ENCODE results near the gene CALN1.

Gene CALN1

GRCh38 chr7:72101444-72101843, 310.7 kb downstream of the CALN1 start:
- H3K9me3 ChIP-seq (ENCODE audit: control insufficient read depth, insufficient read depth, low read length), result no peaks in the 10 kb centered on the region
- no peaks in the 10 kb centered on the region for H3K27me3 ChIP-seq (ENCODE audit: control insufficient read depth, insufficient read depth, low read length)
- no peaks in the 10 kb centered on the region for H3K36me3 ChIP-seq (ENCODE audit: control insufficient read depth, insufficient read depth, low read length)
- H3K9ac ChIP-seq (ENCODE audit: low read depth, low read length), result no peak overlapping the region
- no peaks in the 10 kb centered on the region for H3K4me1 ChIP-seq (ENCODE audit: control insufficient read depth, insufficient read depth, low read length)
- no peak overlapping the region for H3K27ac ChIP-seq (ENCODE audit: low read depth, low read length)
- no peak overlapping the region for H3K4me3 ChIP-seq (ENCODE audit: low read depth, low read length)

DNA sequence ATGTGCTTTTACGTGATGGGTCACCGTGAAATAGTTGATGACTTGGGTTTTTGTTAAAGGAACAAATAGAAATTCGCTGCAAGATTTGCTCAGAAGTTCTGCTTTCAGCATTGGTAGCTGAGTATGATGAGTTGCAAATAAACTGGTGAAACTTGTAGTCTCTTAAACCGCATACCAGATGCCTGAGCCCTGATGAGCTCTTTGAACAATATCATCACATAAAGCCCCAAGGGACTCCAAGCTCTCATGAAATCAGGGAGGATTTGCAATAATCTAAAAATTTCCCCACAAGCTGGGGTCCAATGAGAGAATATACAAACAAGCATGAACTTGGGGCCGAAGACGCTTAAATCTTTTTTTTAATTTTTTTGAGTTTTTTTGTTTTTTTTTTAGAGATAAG, 312.4 kb downstream of the CALN1 start:
- H3K27ac ChIP-seq (ENCODE audit: low read depth, low read length), result no peak overlapping the region
- H3K36me3 ChIP-seq (ENCODE audit: control insufficient read depth, insufficient read depth, low read length), result no peaks in the 10 kb centered on the region
- H3K4me1 ChIP-seq (ENCODE audit: control insufficient read depth, insufficient read depth, low read length), result peaks cover 5% of the 10 kb centered on the region; the same call in 1 of the 2 replicates
- H3K9me3 ChIP-seq (ENCODE audit: control insufficient read depth, insufficient read depth, low read length), result no peaks in the 10 kb centered on the region
- no peak overlapping the region for H3K4me3 ChIP-seq (ENCODE audit: low read depth, low read length)
- no peaks in the 10 kb centered on the region for H3K27me3 ChIP-seq (ENCODE audit: control insufficient read depth, insufficient read depth, low read length)
- no peak overlapping the region for H3K9ac ChIP-seq (ENCODE audit: low read depth, low read length)

- no peaks in the 10 kb centered on the region for H3K9me3 ChIP-seq (ENCODE audit: control insufficient read depth, insufficient read depth, low read length)
- H3K4me3 ChIP-seq (ENCODE audit: low read depth, low read length), result no peak overlapping the region
- H3K9ac ChIP-seq (ENCODE audit: low read depth, low read length), result no peak overlapping the region
- no peak overlapping the region for H3K27ac ChIP-seq (ENCODE audit: low read depth, low read length)
- H3K36me3 ChIP-seq (ENCODE audit: control insufficient read depth, insufficient read depth, low read length), result no peaks in the 10 kb centered on the region
- H3K4me1 ChIP-seq (ENCODE audit: control insufficient read depth, insufficient read depth, low read length), result peaks cover 5% of the 10 kb centered on the region; the same call in 1 of the 2 replicates
- H3K27me3 ChIP-seq (ENCODE audit: control insufficient read depth, insufficient read depth, low read length), result no peaks in the 10 kb centered on the region
Observed at GRCh38 chr7:72098807-72099580, 313.1 kb downstream of the CALN1 start.

DNA sequence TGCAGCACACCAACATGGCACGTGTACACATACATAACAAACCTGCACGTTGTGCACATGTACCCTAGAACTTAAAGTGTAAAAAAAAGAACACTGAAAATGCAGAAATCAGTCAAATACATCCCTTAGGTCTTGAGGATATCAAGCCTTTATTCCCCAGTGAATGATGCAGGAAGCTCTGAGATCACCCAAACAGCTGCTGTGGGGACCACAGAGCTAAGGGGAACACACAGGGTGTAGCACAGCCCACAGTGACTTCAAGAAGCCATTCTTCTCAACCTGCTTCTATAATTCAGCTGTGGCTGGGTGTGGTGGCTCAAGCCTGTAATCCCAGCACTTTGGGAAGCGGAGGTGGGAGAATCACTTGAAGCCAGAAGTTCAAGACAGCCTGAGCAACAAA, 314.9 kb downstream of the CALN1 start:
- Histone ChIP-seq H3K9me3 (ENCODE audit: control insufficient read depth, insufficient read depth, low read length) (no peaks in the 10 kb centered on the region), H3K27me3 (ENCODE audit: control insufficient read depth, insufficient read depth, low read length) (no peaks in the 10 kb centered on the region), H3K9ac (ENCODE audit: low read depth, low read length) (no peak overlapping the region), H3K4me3 (ENCODE audit: low read depth, low read length) (no peak overlapping the region), H3K36me3 (ENCODE audit: control insufficient read depth, insufficient read depth, low read length) (no peaks in the 10 kb centered on the region), H3K4me1 (ENCODE audit: control insufficient read depth, insufficient read depth, low read length) (peaks cover 5% of the 10 kb centered on the region; the same call in 1 of the 2 replicates), H3K27ac (ENCODE audit: low read depth, low read length) (no peak overlapping the region)

- Histone ChIP-seq H3K4me1 (ENCODE audit: control insufficient read depth, insufficient read depth, low read length) (peaks cover 5% of the 10 kb centered on the region; the same call in 1 of the 2 replicates), H3K27me3 (ENCODE audit: control insufficient read depth, insufficient read depth, low read length) (no peaks in the 10 kb centered on the region), H3K9me3 (ENCODE audit: control insufficient read depth, insufficient read depth, low read length) (no peaks in the 10 kb centered on the region), H3K27ac (ENCODE audit: low read depth, low read length) (no peak overlapping the region), H3K4me3 (ENCODE audit: low read depth, low read length) (no peak overlapping the region), H3K9ac (ENCODE audit: low read depth, low read length) (no peak overlapping the region), H3K36me3 (ENCODE audit: control insufficient read depth, insufficient read depth, low read length) (no peaks in the 10 kb centered on the region)
Observed at GRCh38 chr7:72092769-72093168, 319.4 kb downstream of the CALN1 start.

DNA sequence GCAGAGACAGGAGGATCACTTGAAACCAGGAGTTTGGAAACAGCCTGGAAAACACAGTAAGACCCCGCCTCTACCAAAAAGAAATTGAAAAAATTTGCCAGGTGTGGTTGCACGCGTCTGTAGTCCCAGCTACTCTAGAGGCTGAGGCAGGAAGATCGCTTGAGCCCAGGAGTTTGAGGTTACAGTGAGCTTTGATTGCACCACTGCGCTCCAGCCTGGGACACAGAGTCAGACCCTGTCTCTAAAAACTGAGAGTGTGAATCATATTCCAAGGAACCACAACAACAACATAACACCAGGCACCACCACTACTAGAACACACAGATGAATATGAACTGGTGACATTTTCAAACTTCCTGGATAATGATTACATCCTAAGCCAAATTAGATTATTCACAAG, 324.2 kb downstream of the CALN1 start:
- no peaks in the 10 kb centered on the region for H3K4me1 ChIP-seq (ENCODE audit: control insufficient read depth, insufficient read depth, low read length)
- H3K4me3 ChIP-seq (ENCODE audit: low read depth, low read length), result no peak overlapping the region
- no peak overlapping the region for H3K27ac ChIP-seq (ENCODE audit: low read depth, low read length)
- no peak overlapping the region for H3K9ac ChIP-seq (ENCODE audit: low read depth, low read length)
- H3K27me3 ChIP-seq (ENCODE audit: control insufficient read depth, insufficient read depth, low read length), result no peaks in the 10 kb centered on the region
- no peaks in the 10 kb centered on the region for H3K36me3 ChIP-seq (ENCODE audit: control insufficient read depth, insufficient read depth, low read length)
- H3K9me3 ChIP-seq (ENCODE audit: control insufficient read depth, insufficient read depth, low read length), result no peaks in the 10 kb centered on the region

DNA sequence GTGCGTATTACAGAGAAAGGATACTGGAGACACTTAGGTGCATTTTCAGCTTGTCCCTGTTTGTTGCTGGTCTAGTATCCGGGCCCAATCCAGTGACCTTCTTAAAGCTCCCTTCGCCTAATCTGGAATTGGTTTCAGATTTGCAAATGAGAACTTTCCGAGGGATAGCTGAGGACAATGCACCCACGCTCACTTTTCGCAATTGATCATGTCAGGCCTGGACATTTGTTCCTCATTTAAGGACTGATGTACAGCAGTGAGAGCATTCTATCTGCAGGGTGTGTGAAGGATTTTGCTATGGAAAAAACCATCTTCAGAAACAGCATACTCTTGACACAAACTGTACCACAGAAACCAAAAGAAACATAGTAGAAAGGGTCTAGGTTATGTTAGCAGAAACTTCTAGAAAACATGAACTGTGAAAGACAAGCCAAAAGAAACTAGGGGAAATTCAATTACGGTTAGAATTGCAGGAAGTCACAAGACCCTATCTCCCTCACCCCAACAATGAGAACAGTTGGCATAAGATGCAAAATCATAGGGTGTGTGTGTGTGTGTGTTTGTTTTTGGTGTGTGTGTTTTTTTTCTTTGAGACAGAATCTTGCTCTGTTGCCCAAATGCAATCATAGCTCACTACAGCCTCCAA, 331.1 kb downstream of the CALN1 start:
- Histone ChIP-seq H3K9me3 (ENCODE audit: control insufficient read depth, insufficient read depth, low read length) (no peaks in the 10 kb centered on the region), H3K27me3 (ENCODE audit: control insufficient read depth, insufficient read depth, low read length) (no peaks in the 10 kb centered on the region), H3K9ac (ENCODE audit: low read depth, low read length) (no peak overlapping the region), H3K4me1 (ENCODE audit: control insufficient read depth, insufficient read depth, low read length) (no peaks in the 10 kb centered on the region), H3K4me3 (ENCODE audit: low read depth, low read length) (no peak overlapping the region), H3K27ac (ENCODE audit: low read depth, low read length) (no peak overlapping the region), H3K36me3 (ENCODE audit: control insufficient read depth, insufficient read depth, low read length) (no peaks in the 10 kb centered on the region)

- Histone ChIP-seq H3K27ac (ENCODE audit: low read depth, low read length) (no peak overlapping the region), H3K27me3 (ENCODE audit: control insufficient read depth, insufficient read depth, low read length) (no peaks in the 10 kb centered on the region), H3K36me3 (ENCODE audit: control insufficient read depth, insufficient read depth, low read length) (no peaks in the 10 kb centered on the region), H3K9ac (ENCODE audit: low read depth, low read length) (no peak overlapping the region), H3K4me1 (ENCODE audit: control insufficient read depth, insufficient read depth, low read length) (no peaks in the 10 kb centered on the region), H3K9me3 (ENCODE audit: control insufficient read depth, insufficient read depth, low read length) (no peaks in the 10 kb centered on the region), H3K4me3 (ENCODE audit: low read depth, low read length) (no peak overlapping the region)
Observed at GRCh38 chr7:72080341-72080766, 331.8 kb downstream of the CALN1 start.

DNA sequence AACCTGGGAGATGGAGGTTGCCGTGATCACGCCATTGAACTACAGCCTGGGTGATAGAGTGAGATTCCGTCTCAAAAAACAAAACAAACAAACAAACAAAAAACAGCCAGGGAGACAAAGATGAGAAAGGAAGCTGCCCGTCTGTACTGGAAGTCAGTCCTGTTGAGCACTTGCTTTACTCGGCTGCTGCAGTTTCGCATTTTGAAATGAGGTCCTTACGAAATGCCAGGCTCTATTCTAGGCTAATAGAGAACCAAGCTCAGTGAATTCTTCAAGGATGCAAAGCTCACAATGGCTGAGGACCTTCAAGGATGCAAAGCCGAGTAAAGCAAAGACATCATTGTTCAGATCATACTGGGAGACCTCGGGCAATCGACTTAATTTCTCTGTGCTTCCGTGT, 333.3 kb downstream of the CALN1 start:
- H3K4me1 ChIP-seq (ENCODE audit: control insufficient read depth, insufficient read depth, low read length), result no peaks in the 10 kb centered on the region
- no peaks in the 10 kb centered on the region for H3K9me3 ChIP-seq (ENCODE audit: control insufficient read depth, insufficient read depth, low read length)
- H3K9ac ChIP-seq (ENCODE audit: low read depth, low read length), result no peak overlapping the region
- no peak overlapping the region for H3K4me3 ChIP-seq (ENCODE audit: low read depth, low read length)
- H3K36me3 ChIP-seq (ENCODE audit: control insufficient read depth, insufficient read depth, low read length), result no peaks in the 10 kb centered on the region
- no peaks in the 10 kb centered on the region for H3K27me3 ChIP-seq (ENCODE audit: control insufficient read depth, insufficient read depth, low read length)
- no peak overlapping the region for H3K27ac ChIP-seq (ENCODE audit: low read depth, low read length)

GRCh38 chr7:72078301-72078700, 333.8 kb downstream of the CALN1 start:
- Histone ChIP-seq H3K27me3 (ENCODE audit: control insufficient read depth, insufficient read depth, low read length) (no peaks in the 10 kb centered on the region), H3K4me3 (ENCODE audit: low read depth, low read length) (no peak overlapping the region), H3K27ac (ENCODE audit: low read depth, low read length) (no peak overlapping the region), H3K9ac (ENCODE audit: low read depth, low read length) (no peak overlapping the region), H3K9me3 (ENCODE audit: control insufficient read depth, insufficient read depth, low read length) (no peaks in the 10 kb centered on the region), H3K4me1 (ENCODE audit: control insufficient read depth, insufficient read depth, low read length) (no peaks in the 10 kb centered on the region), H3K36me3 (ENCODE audit: control insufficient read depth, insufficient read depth, low read length) (no peaks in the 10 kb centered on the region)

DNA sequence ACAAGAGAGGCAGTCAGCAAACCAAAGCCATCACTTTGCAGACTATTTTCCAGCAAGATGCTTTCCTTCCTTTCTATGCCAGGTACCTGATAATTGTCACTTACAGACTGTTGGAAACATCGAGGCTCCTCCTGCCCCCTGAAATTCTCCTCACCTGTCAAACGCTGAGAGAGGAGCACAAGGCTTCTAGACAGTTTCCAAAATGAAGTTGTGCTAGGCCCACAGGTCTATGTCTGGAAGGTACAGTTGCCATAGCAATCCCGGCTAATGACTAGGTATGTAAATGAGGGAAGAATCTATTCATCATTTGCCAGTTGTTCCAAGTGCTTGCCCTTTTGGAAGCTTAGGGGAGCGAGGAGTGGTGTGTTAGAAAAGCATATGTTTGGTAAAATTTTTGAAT, 334.4 kb downstream of the CALN1 start:
- H3K9me3 ChIP-seq (ENCODE audit: control insufficient read depth, insufficient read depth, low read length), result no peaks in the 10 kb centered on the region
- no peaks in the 10 kb centered on the region for H3K36me3 ChIP-seq (ENCODE audit: control insufficient read depth, insufficient read depth, low read length)
- no peak overlapping the region for H3K27ac ChIP-seq (ENCODE audit: low read depth, low read length)
- H3K9ac ChIP-seq (ENCODE audit: low read depth, low read length), result no peak overlapping the region
- no peaks in the 10 kb centered on the region for H3K27me3 ChIP-seq (ENCODE audit: control insufficient read depth, insufficient read depth, low read length)
- no peak overlapping the region for H3K4me3 ChIP-seq (ENCODE audit: low read depth, low read length)
- H3K4me1 ChIP-seq (ENCODE audit: control insufficient read depth, insufficient read depth, low read length), result no peaks in the 10 kb centered on the region
